Measurements from ENCODE around the gene CCT7.

DNA sequence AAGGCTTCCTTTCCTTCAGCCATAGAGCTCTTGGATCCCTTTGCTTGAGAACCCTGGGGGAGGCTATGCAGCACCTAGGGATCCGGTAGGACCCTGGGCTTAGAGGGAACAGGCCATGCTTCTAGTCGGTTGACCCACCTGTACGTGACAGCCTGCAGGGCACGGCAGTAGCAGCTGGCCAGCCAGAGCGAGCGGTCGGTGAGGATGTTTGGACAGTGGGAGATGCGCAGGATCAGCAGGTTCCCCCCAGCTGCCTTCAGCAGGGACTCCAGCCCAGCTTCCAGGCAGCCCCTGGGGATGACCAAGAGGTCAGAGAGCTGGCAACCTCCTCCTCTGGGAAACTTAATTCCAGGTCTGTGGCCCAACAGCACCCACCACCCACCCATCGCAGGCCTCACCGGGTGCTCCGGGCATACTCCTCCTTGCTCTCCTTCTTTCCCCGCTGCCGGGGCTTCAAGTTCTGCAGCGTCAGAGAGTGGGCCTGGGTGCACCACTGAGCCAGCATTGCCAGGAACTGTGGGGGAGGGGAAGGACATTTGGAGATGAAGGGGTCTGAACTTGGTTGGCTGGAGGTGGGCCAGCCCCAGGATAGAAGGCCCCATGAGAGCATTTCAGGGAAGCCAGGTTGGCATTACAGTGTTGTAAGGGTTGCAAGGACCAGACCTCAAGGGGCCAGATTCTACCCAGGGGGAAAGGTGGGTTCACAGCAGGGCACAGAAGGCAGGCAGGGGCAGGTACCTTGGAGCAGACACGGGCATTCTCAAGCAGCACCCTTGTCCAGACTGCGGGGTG is 29.6 kb downstream of the CCT7 start:
- TF ChIP-seq EZH2 (IDR thresholded peaks at IDR 0.05; ENCODE audit: low read depth): no peak
- TF ChIP-seq, protein P1, sequence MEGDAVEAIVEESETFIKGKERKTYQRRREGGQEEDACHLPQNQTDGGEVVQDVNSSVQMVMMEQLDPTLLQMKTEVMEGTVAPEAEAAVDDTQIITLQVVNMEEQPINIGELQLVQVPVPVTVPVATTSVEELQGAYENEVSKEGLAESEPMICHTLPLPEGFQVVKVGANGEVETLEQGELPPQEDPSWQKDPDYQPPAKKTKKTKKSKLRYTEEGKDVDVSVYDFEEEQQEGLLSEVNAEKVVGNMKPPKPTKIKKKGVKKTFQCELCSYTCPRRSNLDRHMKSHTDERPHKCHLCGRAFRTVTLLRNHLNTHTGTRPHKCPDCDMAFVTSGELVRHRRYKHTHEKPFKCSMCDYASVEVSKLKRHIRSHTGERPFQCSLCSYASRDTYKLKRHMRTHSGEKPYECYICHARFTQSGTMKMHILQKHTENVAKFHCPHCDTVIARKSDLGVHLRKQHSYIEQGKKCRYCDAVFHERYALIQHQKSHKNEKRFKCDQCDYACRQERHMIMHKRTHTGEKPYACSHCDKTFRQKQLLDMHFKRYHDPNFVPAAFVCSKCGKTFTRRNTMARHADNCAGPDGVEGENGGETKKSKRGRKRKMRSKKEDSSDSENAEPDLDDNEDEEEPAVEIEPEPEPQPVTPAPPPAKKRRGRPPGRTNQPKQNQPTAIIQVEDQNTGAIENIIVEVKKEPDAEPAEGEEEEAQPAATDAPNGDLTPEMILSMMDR (conservative IDR thresholded peaks at IDR 0.05): no peak
